A673 (cell line): ENCODE data around the gene GYS1.

ENCODE experiments used
- EZH2 ChIP-seq: fragments of 200-600 bp; sonication (generic); IDR thresholded peaks from 2 replicates; pipeline ENCODE4 v1.6.1; 2017; ENCODE audit warnings: borderline replicate concordance, low read depth, mild to moderate bottlenecking, mixed read lengths, antibody characterized with exemption, low read length; ENCODE audit not compliant: poor library complexity, severe bottlenecking
- TF ChIP-seq, protein P1 (sequence below): fragments of 300-800, 200-600 bp; sonication (generic); conservative IDR thresholded peaks from 2 replicates; pipeline ENCODE4 v1.5.1; 2017; ENCODE audit warnings: low read depth, mild to moderate bottlenecking, antibody characterized with exemption, low read length, moderate library complexity, mixed read lengths

DNA sequence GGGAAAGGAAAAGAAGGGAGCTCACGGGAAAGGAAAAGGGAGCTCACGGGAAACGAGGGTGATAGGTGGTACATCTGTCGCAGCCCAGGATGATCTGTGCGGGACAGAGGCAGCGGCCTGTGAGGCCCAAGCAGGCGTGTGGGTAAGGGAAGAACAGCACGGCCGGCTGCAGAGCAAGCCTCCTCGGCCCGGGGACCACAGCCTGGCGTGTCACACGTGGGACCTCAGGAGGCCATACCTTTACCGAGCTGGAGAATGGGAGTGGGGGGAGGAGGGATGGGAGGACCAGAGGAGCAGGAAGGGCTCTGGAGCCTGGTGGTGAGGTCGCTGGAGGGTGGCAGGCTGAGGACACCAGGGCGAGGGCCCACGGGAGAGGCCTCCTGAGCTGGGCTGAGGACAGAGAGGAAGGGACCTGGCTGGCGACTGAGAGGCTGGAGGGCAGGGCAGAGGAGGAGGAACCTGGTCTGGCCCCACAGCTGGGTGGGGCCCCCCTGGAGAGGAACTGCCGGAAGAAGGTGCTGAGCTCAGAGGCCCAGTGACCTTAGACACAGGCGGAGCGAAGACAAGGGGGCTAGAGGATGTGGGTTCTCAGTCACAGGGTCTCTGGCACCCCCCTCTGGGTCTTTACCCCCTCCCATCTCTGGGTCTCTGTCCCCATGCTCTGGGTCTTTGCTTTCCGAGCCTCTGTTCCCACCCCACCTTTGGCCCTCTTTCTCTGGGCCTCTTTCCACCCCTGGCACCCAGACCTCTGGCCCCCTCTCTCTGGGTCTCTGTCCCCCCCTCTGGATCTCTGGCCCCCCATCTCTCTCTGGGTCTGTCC is 30.9 kb downstream of the GYS1 start:
- TF ChIP-seq, protein P1, sequence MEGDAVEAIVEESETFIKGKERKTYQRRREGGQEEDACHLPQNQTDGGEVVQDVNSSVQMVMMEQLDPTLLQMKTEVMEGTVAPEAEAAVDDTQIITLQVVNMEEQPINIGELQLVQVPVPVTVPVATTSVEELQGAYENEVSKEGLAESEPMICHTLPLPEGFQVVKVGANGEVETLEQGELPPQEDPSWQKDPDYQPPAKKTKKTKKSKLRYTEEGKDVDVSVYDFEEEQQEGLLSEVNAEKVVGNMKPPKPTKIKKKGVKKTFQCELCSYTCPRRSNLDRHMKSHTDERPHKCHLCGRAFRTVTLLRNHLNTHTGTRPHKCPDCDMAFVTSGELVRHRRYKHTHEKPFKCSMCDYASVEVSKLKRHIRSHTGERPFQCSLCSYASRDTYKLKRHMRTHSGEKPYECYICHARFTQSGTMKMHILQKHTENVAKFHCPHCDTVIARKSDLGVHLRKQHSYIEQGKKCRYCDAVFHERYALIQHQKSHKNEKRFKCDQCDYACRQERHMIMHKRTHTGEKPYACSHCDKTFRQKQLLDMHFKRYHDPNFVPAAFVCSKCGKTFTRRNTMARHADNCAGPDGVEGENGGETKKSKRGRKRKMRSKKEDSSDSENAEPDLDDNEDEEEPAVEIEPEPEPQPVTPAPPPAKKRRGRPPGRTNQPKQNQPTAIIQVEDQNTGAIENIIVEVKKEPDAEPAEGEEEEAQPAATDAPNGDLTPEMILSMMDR = no peak
- no peak for TF ChIP-seq EZH2
